Glutamatergic neuron (in vitro differentiated cells): ENCODE results near the gene ZMYM2. TPM values are rescaled to one million over a fixed set of nuclear protein-coding genes. Genes with fewer than 3 reads are reported as not detected.
"Not testable (repeated sequence)": the region's sequence is repeated elsewhere in the genome, so short reads cannot be mapped to it uniquely, and the experiment has no call there.

ENCODE experiments used
- DNase-seq: peaks from one replicate; pipeline ENCODE4 v3.0.0; 2022
- H3K27ac Mint-ChIP-seq: one replicate; pipeline ENCODE4 v1.8.0; 2020; ENCODE audit warnings: mild to moderate bottlenecking, mixed read lengths, inconsistent platforms; ENCODE audit not compliant: unreplicated experiment
- H3K27me3 Mint-ChIP-seq: one replicate; pipeline ENCODE4 v1.8.0; 2020; ENCODE audit warnings: mild to moderate bottlenecking, moderate library complexity, mixed read lengths, inconsistent platforms; ENCODE audit not compliant: unreplicated experiment
- H3K36me3 Mint-ChIP-seq: one replicate; pipeline ENCODE4 v1.8.0; 2020; ENCODE audit warnings: mild to moderate bottlenecking, mixed read lengths, inconsistent platforms; ENCODE audit not compliant: unreplicated experiment
- H3K4me1 Mint-ChIP-seq: one replicate; pipeline ENCODE4 v1.8.0; 2020; ENCODE audit warnings: mild to moderate bottlenecking, low read depth, mixed read lengths, inconsistent platforms; ENCODE audit not compliant: unreplicated experiment
- H3K4me3 Mint-ChIP-seq: one replicate; pipeline ENCODE4 v1.8.0; 2020; ENCODE audit warnings: mild to moderate bottlenecking, mixed read lengths, inconsistent platforms; ENCODE audit not compliant: unreplicated experiment
- H3K9me3 Mint-ChIP-seq: one replicate; pipeline ENCODE4 v1.8.0; 2020; ENCODE audit warnings: mild to moderate bottlenecking, moderate library complexity, mixed read lengths, inconsistent platforms; ENCODE audit not compliant: unreplicated experiment
- CTCF ChIP-seq: fragments of 200-600 bp; sonication (generic); IDR thresholded peaks from one replicate; pipeline ENCODE4 v1.5.0; 2021; ENCODE audit not compliant: partially characterized antibody, unreplicated experiment
- total RNA-seq: library from RNA; stranded (reverse); fragmentation: NEBNext Ultra II Directional; extraction: Animal tissue kit (Norgen Biotek cat#: 25700); gene quantifications from one replicate; pipeline ENCODE4 v1.2.1, GENCODE V29; 2021; ENCODE audit not compliant: unreplicated experiment

Gene ZMYM2
- total RNA-seq, 1 donor from 2014 or later: 215 TPM

GRCh38 chr13:19962894-19963293 lies 4.4 kb downstream of the ZMYM2 start:
- peaks cover 10% of the 10 kb centered on the region for H3K4me1 Mint-ChIP-seq
- H3K36me3 Mint-ChIP-seq: no peaks in the 10 kb centered on the region
- peaks cover 13% of the 10 kb centered on the region for H3K9me3 Mint-ChIP-seq
- H3K4me3 Mint-ChIP-seq: peak overlapping the region; percentile 49
- H3K27ac Mint-ChIP-seq: no peak overlapping the region
- H3K27me3 Mint-ChIP-seq: peaks cover 13% of the 10 kb centered on the region
- no peak for DNase-seq
- TF ChIP-seq CTCF: no peak

GRCh38 chr13:19967621-19968020 lies 9.1 kb downstream of the ZMYM2 start:
- TF ChIP-seq CTCF: no peak
- H3K27ac Mint-ChIP-seq: no peak overlapping the region
- H3K4me1 Mint-ChIP-seq: peaks cover 5% of the 10 kb centered on the region
- H3K36me3 Mint-ChIP-seq: no peaks in the 10 kb centered on the region
- no peak for DNase-seq
- no peak overlapping the region for H3K4me3 Mint-ChIP-seq
- H3K27me3 Mint-ChIP-seq: no peaks in the 10 kb centered on the region
- H3K9me3 Mint-ChIP-seq: no peaks in the 10 kb centered on the region

- Mint-ChIP-seq H3K9me3 (peaks cover 13% of the 10 kb centered on the region), H3K36me3 (peaks cover 21% of the 10 kb centered on the region)
- H3K4me3 Mint-ChIP-seq, H3K4me1 Mint-ChIP-seq, H3K27me3 Mint-ChIP-seq, H3K27ac Mint-ChIP-seq, DNase-seq: not testable (repeated sequence)
Measured at GRCh38 chr13:19974498-19975009, 16.0 kb downstream of the ZMYM2 start.

- Mint-ChIP-seq H3K27me3 (peaks cover 4% of the 10 kb centered on the region), H3K27ac (no peak overlapping the region), H3K36me3 (peaks cover 21% of the 10 kb centered on the region), H3K9me3 (peaks cover 11% of the 10 kb centered on the region), H3K4me3 (no peak overlapping the region), H3K4me1 (no peaks in the 10 kb centered on the region)
- DNase-seq: no peak
- TF ChIP-seq CTCF: no peak
Measured at GRCh38 chr13:19978831-19979437, 20.4 kb downstream of the ZMYM2 start.

- no peak overlapping the region for H3K4me3 Mint-ChIP-seq
- no peak for DNase-seq
- peaks cover 4% of the 10 kb centered on the region for H3K27me3 Mint-ChIP-seq
- peaks cover 3% of the 10 kb centered on the region for H3K4me1 Mint-ChIP-seq
- no peak for TF ChIP-seq CTCF
- peaks cover 16% of the 10 kb centered on the region for H3K36me3 Mint-ChIP-seq
- peaks cover 8% of the 10 kb centered on the region for H3K9me3 Mint-ChIP-seq
- peak overlapping the region; percentile 3 for H3K27ac Mint-ChIP-seq
Measured at GRCh38 chr13:19981685-19982238, 23.2 kb downstream of the ZMYM2 start.
